Neural crest cell (in vitro differentiated cells): ENCODE measurements around the gene SDCCAG8. TPM values are rescaled to one million over a fixed set of nuclear protein-coding genes. Genes with fewer than 3 reads are reported as not detected.

ENCODE experiments used
- DNase-seq: peaks from one replicate; pipeline ENCODE4 v3.0.0; 2021; ENCODE audit warnings: low read depth, mixed read lengths, low spot score
- H3K27ac Mint-ChIP-seq: one replicate; pipeline ENCODE4 v1.8.0; 2021; ENCODE audit warnings: mild to moderate bottlenecking, mixed read lengths; ENCODE audit not compliant: unreplicated experiment
- H3K27me3 Mint-ChIP-seq: 2 replicates; pipeline ENCODE4 v1.8.0; 2021; ENCODE audit warnings: low read depth, mild to moderate bottlenecking, mixed read lengths
- H3K36me3 Mint-ChIP-seq: 2 replicates; pipeline ENCODE4 v1.8.0; 2021; ENCODE audit warnings: low read depth, mild to moderate bottlenecking, mixed read lengths
- H3K4me1 Mint-ChIP-seq: 2 replicates; pipeline ENCODE4 v1.8.0; 2021; ENCODE audit warnings: mixed read lengths
- H3K4me3 Mint-ChIP-seq: one replicate; pipeline ENCODE4 v1.8.0; 2021; ENCODE audit warnings: mild to moderate bottlenecking, mixed read lengths
- H3K9me3 Mint-ChIP-seq: 2 replicates; pipeline ENCODE4 v1.8.0; 2021; ENCODE audit warnings: mixed read lengths
- total RNA-seq: library from RNA; stranded (reverse); gene quantifications from 2 replicates; pipeline ENCODE4 v1.2.1, GENCODE V29; 2021
- TF ChIP-seq, protein P1 (sequence below): fragments of 200-600 bp; sonication (generic); conservative IDR thresholded peaks from 2 replicates; pipeline ENCODE4 v1.5.0; 2021; ENCODE audit warnings: antibody characterized with exemption, mild to moderate bottlenecking

SDCCAG8 gene
- total RNA-seq, 1 donor from 2014 or later: 19.9 TPM

DNA sequence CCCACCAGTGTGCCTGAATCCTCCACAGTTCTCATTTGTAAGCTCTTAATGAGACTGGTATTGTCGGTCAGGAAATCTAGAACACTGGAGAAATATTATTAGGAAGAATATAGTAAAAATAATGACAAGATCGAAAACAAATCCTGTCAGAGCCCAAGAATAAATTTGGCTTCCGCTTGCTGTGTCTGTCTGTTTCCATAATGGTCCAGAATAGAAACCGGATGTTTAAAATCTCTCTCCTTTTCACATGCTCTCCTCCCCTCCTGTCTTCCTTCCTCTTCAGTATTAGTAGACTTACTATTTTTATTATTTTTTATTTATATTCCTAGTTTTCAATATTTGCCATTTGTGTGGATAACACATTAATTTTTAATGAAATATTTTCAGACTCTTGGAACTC, 187.7 kb downstream of the SDCCAG8 start:
- Mint-ChIP-seq H3K4me3 (no peak overlapping the region), H3K27ac (no peak overlapping the region), H3K27me3 (no peaks in the 10 kb centered on the region), H3K36me3 (no peaks in the 10 kb centered on the region), H3K4me1 (peaks cover 29% of the 10 kb centered on the region), H3K9me3 (no peaks in the 10 kb centered on the region)
- TF ChIP-seq, protein P1, sequence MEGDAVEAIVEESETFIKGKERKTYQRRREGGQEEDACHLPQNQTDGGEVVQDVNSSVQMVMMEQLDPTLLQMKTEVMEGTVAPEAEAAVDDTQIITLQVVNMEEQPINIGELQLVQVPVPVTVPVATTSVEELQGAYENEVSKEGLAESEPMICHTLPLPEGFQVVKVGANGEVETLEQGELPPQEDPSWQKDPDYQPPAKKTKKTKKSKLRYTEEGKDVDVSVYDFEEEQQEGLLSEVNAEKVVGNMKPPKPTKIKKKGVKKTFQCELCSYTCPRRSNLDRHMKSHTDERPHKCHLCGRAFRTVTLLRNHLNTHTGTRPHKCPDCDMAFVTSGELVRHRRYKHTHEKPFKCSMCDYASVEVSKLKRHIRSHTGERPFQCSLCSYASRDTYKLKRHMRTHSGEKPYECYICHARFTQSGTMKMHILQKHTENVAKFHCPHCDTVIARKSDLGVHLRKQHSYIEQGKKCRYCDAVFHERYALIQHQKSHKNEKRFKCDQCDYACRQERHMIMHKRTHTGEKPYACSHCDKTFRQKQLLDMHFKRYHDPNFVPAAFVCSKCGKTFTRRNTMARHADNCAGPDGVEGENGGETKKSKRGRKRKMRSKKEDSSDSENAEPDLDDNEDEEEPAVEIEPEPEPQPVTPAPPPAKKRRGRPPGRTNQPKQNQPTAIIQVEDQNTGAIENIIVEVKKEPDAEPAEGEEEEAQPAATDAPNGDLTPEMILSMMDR: no peak
- DNase-seq: no peak

GRCh38 chr1:243447347-243447746, 191.5 kb downstream of the SDCCAG8 start:
- Mint-ChIP-seq H3K27me3 (no peaks in the 10 kb centered on the region), H3K27ac (no peak overlapping the region), H3K4me1 (peaks cover 10% of the 10 kb centered on the region), H3K9me3 (no peaks in the 10 kb centered on the region), H3K4me3 (no peak overlapping the region), H3K36me3 (peaks cover 2% of the 10 kb centered on the region)
- TF ChIP-seq, protein P1: no peak
- DNase-seq: no peak

DNA sequence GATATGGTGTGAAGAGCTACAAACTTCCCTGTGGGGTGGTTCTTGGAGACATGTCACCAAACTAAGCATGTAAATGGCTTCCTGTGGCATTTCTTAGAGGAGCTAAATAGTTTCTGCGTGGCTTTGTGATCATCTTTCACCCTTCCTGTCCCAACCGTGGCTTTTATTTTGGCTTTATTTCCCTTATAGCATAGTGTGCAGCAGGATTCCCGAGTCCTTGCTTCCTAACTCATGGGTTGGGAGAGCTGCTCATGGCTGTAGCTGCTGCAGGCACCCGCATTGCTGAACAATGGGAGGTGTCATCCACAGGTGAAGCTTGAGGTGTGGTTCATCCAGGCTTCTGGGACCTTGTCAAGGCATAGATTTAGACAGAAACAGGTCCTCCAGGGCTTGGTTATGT, 192.0 kb downstream of the SDCCAG8 start:
- no peaks in the 10 kb centered on the region for H3K27me3 Mint-ChIP-seq
- H3K4me1 Mint-ChIP-seq: peaks cover 9% of the 10 kb centered on the region
- peaks cover 2% of the 10 kb centered on the region for H3K36me3 Mint-ChIP-seq
- TF ChIP-seq, protein P1: no peak
- H3K27ac Mint-ChIP-seq: no peak overlapping the region
- no peaks in the 10 kb centered on the region for H3K9me3 Mint-ChIP-seq
- no peak for DNase-seq
- H3K4me3 Mint-ChIP-seq: no peak overlapping the region

- Mint-ChIP-seq H3K36me3 (peaks cover 2% of the 10 kb centered on the region), H3K9me3 (no peaks in the 10 kb centered on the region), H3K27ac (no peak overlapping the region), H3K4me1 (peaks cover 9% of the 10 kb centered on the region), H3K4me3 (no peak overlapping the region), H3K27me3 (no peaks in the 10 kb centered on the region)
- TF ChIP-seq, protein P1: no peak
- no peak for DNase-seq
Observed at GRCh38 chr1:243449373-243449772, 193.5 kb downstream of the SDCCAG8 start.

GRCh38 chr1:243452092-243452491, 196.3 kb downstream of the SDCCAG8 start:
- no peaks in the 10 kb centered on the region for H3K27me3 Mint-ChIP-seq
- H3K36me3 Mint-ChIP-seq: peaks cover 2% of the 10 kb centered on the region
- no peak overlapping the region for H3K27ac Mint-ChIP-seq
- peaks cover 22% of the 10 kb centered on the region for H3K4me1 Mint-ChIP-seq
- TF ChIP-seq, protein P1: no peak
- no peak for DNase-seq
- H3K9me3 Mint-ChIP-seq: no peaks in the 10 kb centered on the region
- no peak overlapping the region for H3K4me3 Mint-ChIP-seq
